Activated naive CD4-positive, alpha-beta T cell treated with anti-CD3 and anti-CD28 coated beads, Interleukin-2, amount 10 ng/mL, durations not matched to agents 7 days and 5 days (primary cell): ENCODE data around the gene ARHGAP30.
A peak's percentile ranks its signal among the peaks of the same experiment; 100 is the strongest.
"Not testable (repeated sequence)": the region's sequence is repeated elsewhere in the genome, so short reads cannot be mapped to it uniquely, and the experiment has no call there.

Experiments
- CTCF ChIA-PET: fragments of 350-600 bp; sonication (Branson Sonifier 250); formaldehyde crosslinking; loops from one replicate; lab custom pipeline; 2021; ENCODE audit warnings: antibody characterized with exemption; lab: Charles Lee
- DNase-seq: peaks from one replicate; pipeline ENCODE4 v3.0.0-alpha.2; 2020
- H3K27ac Mint-ChIP-seq: one replicate; pipeline ENCODE4 v1.8.0; 2021; ENCODE audit warnings: mild to moderate bottlenecking, moderate library complexity, mixed read lengths
- H3K27me3 Mint-ChIP-seq: one replicate; pipeline ENCODE4 v1.8.0; 2021; ENCODE audit warnings: mild to moderate bottlenecking, mixed read lengths
- H3K36me3 Mint-ChIP-seq: one replicate; pipeline ENCODE4 v1.8.0; 2021; ENCODE audit warnings: mixed read lengths
- H3K4me1 Mint-ChIP-seq: one replicate; pipeline ENCODE4 v1.8.0; 2021; ENCODE audit warnings: mixed read lengths
- H3K4me3 Mint-ChIP-seq: one replicate; pipeline ENCODE4 v1.8.0; 2021; ENCODE audit warnings: mild to moderate bottlenecking, moderate library complexity, mixed read lengths
- H3K9me3 Mint-ChIP-seq: one replicate; pipeline ENCODE4 v1.8.0; 2021; ENCODE audit warnings: mixed read lengths

ARHGAP30 gene

GRCh38 chr1:161018631-161018930 lies 51.1 kb downstream of the ARHGAP30 start:
- H3K4me1 Mint-ChIP-seq = peaks cover 41% of the 10 kb centered on the region
- H3K9me3 Mint-ChIP-seq = no peaks in the 10 kb centered on the region
- H3K36me3 Mint-ChIP-seq = peaks cover 2% of the 10 kb centered on the region
- H3K27me3 Mint-ChIP-seq = peaks cover 9% of the 10 kb centered on the region
- H3K27ac Mint-ChIP-seq = no peak overlapping the region
- CTCF ChIA-PET = interaction anchor here (1.1 kb wide), 1 partner anchor 24 kb away, joined by 3 read pairs; no protein-coding TSS in a partner anchor
- no peak for DNase-seq
- no peak overlapping the region for H3K4me3 Mint-ChIP-seq

- Mint-ChIP-seq H3K27ac (no peak overlapping the region), H3K27me3 (peaks cover 9% of the 10 kb centered on the region), H3K4me3 (no peak overlapping the region), H3K4me1 (peaks cover 46% of the 10 kb centered on the region), H3K36me3 (peaks cover 2% of the 10 kb centered on the region), H3K9me3 (no peaks in the 10 kb centered on the region)
- CTCF ChIA-PET = interaction anchor here (1.1 kb wide), 1 partner anchor 25 kb away, joined by 3 read pairs; no protein-coding TSS in a partner anchor
- no peak for DNase-seq
These were observed 51.7 kb downstream of the ARHGAP30 start for GRCh38 chr1:161017756-161018630.

- H3K4me3 Mint-ChIP-seq, CTCF ChIA-PET, H3K36me3 Mint-ChIP-seq, DNase-seq, H3K27me3 Mint-ChIP-seq, H3K9me3 Mint-ChIP-seq, H3K27ac Mint-ChIP-seq: not testable (repeated sequence)
- peaks cover 51% of the 10 kb centered on the region for H3K4me1 Mint-ChIP-seq
These were observed 52.5 kb downstream of the ARHGAP30 start for GRCh38 chr1:161017181-161017580.

- CTCF ChIA-PET, DNase-seq, H3K4me3 Mint-ChIP-seq, H3K9me3 Mint-ChIP-seq, H3K36me3 Mint-ChIP-seq, H3K27ac Mint-ChIP-seq, H3K27me3 Mint-ChIP-seq: not testable (repeated sequence)
- H3K4me1 Mint-ChIP-seq = peaks cover 54% of the 10 kb centered on the region
These were observed 53.0 kb downstream of the ARHGAP30 start for GRCh38 chr1:161016683-161017082.

- CTCF ChIA-PET = interaction anchor here (0.7 to 1.8 kb wide), 4 partner anchors 8 to 83 kb away, joined by 3 to 14 read pairs (median 3); no protein-coding TSS in a partner anchor
- Mint-ChIP-seq H3K9me3 (no peaks in the 10 kb centered on the region), H3K27ac (peak overlapping the region; percentile 96), H3K27me3 (no peaks in the 10 kb centered on the region), H3K4me3 (peak overlapping the region; percentile 68), H3K36me3 (peaks cover 2% of the 10 kb centered on the region), H3K4me1 (peaks cover 28% of the 10 kb centered on the region)
- DNase-seq = peak; percentile 80
These were observed 56.0 kb downstream of the ARHGAP30 start for GRCh38 chr1:161013488-161014230.

GRCh38 chr1:161013131-161013487 lies 56.6 kb downstream of the ARHGAP30 start:
- H3K9me3 Mint-ChIP-seq = no peaks in the 10 kb centered on the region
- H3K27ac Mint-ChIP-seq = peak overlapping the region; percentile 96
- CTCF ChIA-PET = interaction anchor here (0.7 to 1.8 kb wide), 4 partner anchors 9 to 84 kb away, joined by 3 to 14 read pairs (median 3); no protein-coding TSS in a partner anchor
- H3K4me3 Mint-ChIP-seq = peak overlapping the region; percentile 68
- H3K4me1 Mint-ChIP-seq = peaks cover 25% of the 10 kb centered on the region
- H3K36me3 Mint-ChIP-seq = peaks cover 2% of the 10 kb centered on the region
- no peak for DNase-seq
- H3K27me3 Mint-ChIP-seq = no peaks in the 10 kb centered on the region

GRCh38 chr1:161012420-161012819 lies 57.3 kb downstream of the ARHGAP30 start:
- H3K36me3 Mint-ChIP-seq = peaks cover 2% of the 10 kb centered on the region
- no peak overlapping the region for H3K4me3 Mint-ChIP-seq
- H3K27me3 Mint-ChIP-seq = no peaks in the 10 kb centered on the region
- DNase-seq = no peak
- H3K27ac Mint-ChIP-seq = no peak overlapping the region
- CTCF ChIA-PET = interaction anchor here (0.6 to 1.8 kb wide), 2 partner anchors 14 to 17 kb away, joined by 3 to 14 read pairs; no protein-coding TSS in a partner anchor
- H3K4me1 Mint-ChIP-seq = peaks cover 25% of the 10 kb centered on the region
- H3K9me3 Mint-ChIP-seq = no peaks in the 10 kb centered on the region

GRCh38 chr1:161009602-161010211 lies 60.0 kb downstream of the ARHGAP30 start:
- Mint-ChIP-seq H3K36me3 (peaks cover 2% of the 10 kb centered on the region), H3K27me3 (no peaks in the 10 kb centered on the region), H3K4me1 (peaks cover 25% of the 10 kb centered on the region), H3K9me3 (no peaks in the 10 kb centered on the region), H3K27ac (no peak overlapping the region), H3K4me3 (no peak overlapping the region)
- CTCF ChIA-PET = interaction anchor here (0.6 to 3.6 kb wide), 3 partner anchors 13 to 95 kb away, joined by 3 to 19 read pairs (median 3); partner anchors contain the start of gene ITLN2
- no peak for DNase-seq

- Mint-ChIP-seq H3K27ac (no peak overlapping the region), H3K9me3 (no peaks in the 10 kb centered on the region), H3K27me3 (no peaks in the 10 kb centered on the region), H3K4me1 (peaks cover 20% of the 10 kb centered on the region), H3K4me3 (no peak overlapping the region), H3K36me3 (peaks cover 2% of the 10 kb centered on the region)
- CTCF ChIA-PET = interaction anchor here (0.6 to 3.6 kb wide), 2 partner anchors 12 to 96 kb away, joined by 3 to 19 read pairs; no protein-coding TSS in a partner anchor
- no peak for DNase-seq
These were observed 60.7 kb downstream of the ARHGAP30 start for GRCh38 chr1:161008869-161009510.

- CTCF ChIA-PET = interaction anchor here (3.6 kb wide), 1 partner anchor 11 kb away, joined by 19 read pairs; no protein-coding TSS in a partner anchor
These were observed 62.3 kb downstream of the ARHGAP30 start for GRCh38 chr1:161007369-161007768.

GRCh38 chr1:161006563-161006962 lies 63.1 kb downstream of the ARHGAP30 start:
- CTCF ChIA-PET = interaction anchor here (3.6 kb wide), 1 partner anchor 10 kb away, joined by 19 read pairs; no protein-coding TSS in a partner anchor

More at GRCh38 chr1:161007369-161007768, 62.3 kb downstream of the ARHGAP30 start:
- H3K27ac Mint-ChIP-seq = no peak overlapping the region
- no peak for DNase-seq
- H3K9me3 Mint-ChIP-seq = no peaks in the 10 kb centered on the region
- no peaks in the 10 kb centered on the region for H3K27me3 Mint-ChIP-seq
- no peak overlapping the region for H3K4me3 Mint-ChIP-seq
- H3K4me1 Mint-ChIP-seq = peaks cover 6% of the 10 kb centered on the region
- peaks cover 2% of the 10 kb centered on the region for H3K36me3 Mint-ChIP-seq

GRCh38 chr1:161001525-161001924 lies 68.2 kb downstream of the ARHGAP30 start:
- Mint-ChIP-seq H3K4me3 (no peak overlapping the region), H3K4me1 (peaks cover 5% of the 10 kb centered on the region), H3K27ac (no peak overlapping the region), H3K27me3 (no peaks in the 10 kb centered on the region), H3K36me3 (peaks cover 12% of the 10 kb centered on the region), H3K9me3 (no peaks in the 10 kb centered on the region)
- DNase-seq = no peak
- CTCF ChIA-PET = no interaction called here

More at GRCh38 chr1:161006563-161006962, 63.1 kb downstream of the ARHGAP30 start:
- DNase-seq = no peak
- no peaks in the 10 kb centered on the region for H3K27me3 Mint-ChIP-seq
- H3K36me3 Mint-ChIP-seq = no peaks in the 10 kb centered on the region
- no peaks in the 10 kb centered on the region for H3K4me1 Mint-ChIP-seq
- no peak overlapping the region for H3K27ac Mint-ChIP-seq
- H3K9me3 Mint-ChIP-seq = no peaks in the 10 kb centered on the region
- no peak overlapping the region for H3K4me3 Mint-ChIP-seq

- no peaks in the 10 kb centered on the region for H3K9me3 Mint-ChIP-seq
- no peak overlapping the region for H3K27ac Mint-ChIP-seq
- no peak overlapping the region for H3K4me3 Mint-ChIP-seq
- peaks cover 5% of the 10 kb centered on the region for H3K4me1 Mint-ChIP-seq
- DNase-seq = no peak
- H3K36me3 Mint-ChIP-seq = peaks cover 12% of the 10 kb centered on the region
- CTCF ChIA-PET = interaction anchor here (1.3 to 1.9 kb wide), 3 partner anchors 11 to 97 kb away, joined by 4 to 8 read pairs (median 7); no protein-coding TSS in a partner anchor
- H3K27me3 Mint-ChIP-seq = no peaks in the 10 kb centered on the region
These were observed 68.8 kb downstream of the ARHGAP30 start for GRCh38 chr1:161000736-161001480.
